Nucleus accumbens (tissue), 56 donors: ENCODE data around the gene PPM1A.

ENCODE experiments used
- DNase-seq, 56 donors: peaks; one replicate each; lab custom pipeline; 2025; lab: John Stamatoyannopoulos, UW

Gene PPM1A

GRCh38 chr14:60248697-60249318 is at the start of gene PPM1A:
TSS of gene PPM1A (plus strand) at chr14:60249221. CDS start at chr14:60282704, 33,483 bp downstream.
- DNase-seq, result peak; percentile 21 to 96 (median 91)

- DNase-seq, result no peak
Measured at GRCh38 chr14:60199321-60199720, 49.7 kb upstream of the PPM1A start.

GRCh38 chr14:60204104-60204842 is 44.7 kb upstream of the PPM1A start:
- DNase-seq, result no peak

GRCh38 chr14:60204843-60205774 is 43.9 kb upstream of the PPM1A start:
- DNase-seq, result no peak

- DNase-seq, result no peak
Measured at GRCh38 chr14:60206249-60206670, 42.8 kb upstream of the PPM1A start.

GRCh38 chr14:60206837-60207533 is 42.0 kb upstream of the PPM1A start:
- no peak for DNase-seq

- DNase-seq, result no peak
Measured at GRCh38 chr14:60210703-60211102, 38.3 kb upstream of the PPM1A start.

GRCh38 chr14:60211153-60211552 is 37.9 kb upstream of the PPM1A start:
- no peak for DNase-seq

- DNase-seq, result no peak
Measured at GRCh38 chr14:60212503-60213371, 36.3 kb upstream of the PPM1A start.

GRCh38 chr14:60214003-60214402 is 35.0 kb upstream of the PPM1A start:
- no peak for DNase-seq

- DNase-seq, result no peak
Measured at GRCh38 chr14:60214415-60215126, 34.5 kb upstream of the PPM1A start.

GRCh38 chr14:60215127-60215444 is 33.9 kb upstream of the PPM1A start:
- no peak for DNase-seq

- no peak for DNase-seq
Measured at GRCh38 chr14:60215520-60216420, 33.3 kb upstream of the PPM1A start.

GRCh38 chr14:60217713-60218112 is 31.3 kb upstream of the PPM1A start:
- DNase-seq, result no peak

GRCh38 chr14:60220084-60220483 is 28.9 kb upstream of the PPM1A start:
- no peak for DNase-seq

GRCh38 chr14:60220917-60221316 is 28.1 kb upstream of the PPM1A start:
- DNase-seq, result no peak

- DNase-seq, result no peak
Measured at GRCh38 chr14:60221457-60221856, 27.6 kb upstream of the PPM1A start.

- DNase-seq, result peak in 54 of 56 donors; percentile 2 to 91 (median 76)
Measured at GRCh38 chr14:60222820-60223219, 26.2 kb upstream of the PPM1A start.
